ENCODE results near the gene ZCCHC14. TPM values are rescaled to one million over a fixed set of nuclear protein-coding genes. Genes with fewer than 3 reads are reported as not detected.
"Not testable (repeated sequence)": the region's sequence is repeated elsewhere in the genome, so short reads cannot be mapped to it uniquely, and the experiment has no call there.

The ZCCHC14 gene
- polyA plus RNA-seq, 12 donors = 16.6 to 26.0 (median 18.0) TPM; not detected in 1

GRCh38 chr16:87498324-87499188, 5.7 kb upstream of the ZCCHC14 start:
- no peak for DNase-seq

GRCh38 chr16:87497767-87498290, 5.0 kb upstream of the ZCCHC14 start:
- DNase-seq = not testable (repeated sequence)

GRCh38 chr16:87497023-87497766, 4.4 kb upstream of the ZCCHC14 start:
- not testable (repeated sequence) for DNase-seq

GRCh38 chr16:87496447-87496801, 3.6 kb upstream of the ZCCHC14 start:
- no peak for DNase-seq

GRCh38 chr16:87495578-87496446, 3.0 kb upstream of the ZCCHC14 start:
- DNase-seq = no peak

GRCh38 chr16:87493608-87494280, 920 bp upstream of the ZCCHC14 start:
- DNase-seq = no peak

- no peak for DNase-seq
Measured at GRCh38 chr16:87492291-87492630, 563 bp downstream of the ZCCHC14 start.

GRCh38 chr16:87491522-87492290, 1.1 kb downstream of the ZCCHC14 start:
- DNase-seq = no peak

- DNase-seq = not testable (repeated sequence)
Measured at GRCh38 chr16:87490799-87491521, 1.9 kb downstream of the ZCCHC14 start.

GRCh38 chr16:87490096-87490798, 2.6 kb downstream of the ZCCHC14 start:
- DNase-seq = no peak

GRCh38 chr16:87489434-87490045, 3.3 kb downstream of the ZCCHC14 start:
- DNase-seq = no peak

- DNase-seq = not testable (repeated sequence)
Measured at GRCh38 chr16:87488960-87489359, 3.9 kb downstream of the ZCCHC14 start.

- DNase-seq = no peak
Measured at GRCh38 chr16:87487361-87487924, 5.4 kb downstream of the ZCCHC14 start.

- no peak for DNase-seq
Measured at GRCh38 chr16:87486713-87487247, 6.0 kb downstream of the ZCCHC14 start.

GRCh38 chr16:87486282-87486681, 6.5 kb downstream of the ZCCHC14 start:
- DNase-seq = no peak

- not testable (repeated sequence) for DNase-seq
Measured at GRCh38 chr16:87485792-87486191, 7.0 kb downstream of the ZCCHC14 start.

- no peak for DNase-seq
Measured at GRCh38 chr16:87484487-87485331, 8.1 kb downstream of the ZCCHC14 start.
